ENCODE data around the gene CTDP1.

DNA sequence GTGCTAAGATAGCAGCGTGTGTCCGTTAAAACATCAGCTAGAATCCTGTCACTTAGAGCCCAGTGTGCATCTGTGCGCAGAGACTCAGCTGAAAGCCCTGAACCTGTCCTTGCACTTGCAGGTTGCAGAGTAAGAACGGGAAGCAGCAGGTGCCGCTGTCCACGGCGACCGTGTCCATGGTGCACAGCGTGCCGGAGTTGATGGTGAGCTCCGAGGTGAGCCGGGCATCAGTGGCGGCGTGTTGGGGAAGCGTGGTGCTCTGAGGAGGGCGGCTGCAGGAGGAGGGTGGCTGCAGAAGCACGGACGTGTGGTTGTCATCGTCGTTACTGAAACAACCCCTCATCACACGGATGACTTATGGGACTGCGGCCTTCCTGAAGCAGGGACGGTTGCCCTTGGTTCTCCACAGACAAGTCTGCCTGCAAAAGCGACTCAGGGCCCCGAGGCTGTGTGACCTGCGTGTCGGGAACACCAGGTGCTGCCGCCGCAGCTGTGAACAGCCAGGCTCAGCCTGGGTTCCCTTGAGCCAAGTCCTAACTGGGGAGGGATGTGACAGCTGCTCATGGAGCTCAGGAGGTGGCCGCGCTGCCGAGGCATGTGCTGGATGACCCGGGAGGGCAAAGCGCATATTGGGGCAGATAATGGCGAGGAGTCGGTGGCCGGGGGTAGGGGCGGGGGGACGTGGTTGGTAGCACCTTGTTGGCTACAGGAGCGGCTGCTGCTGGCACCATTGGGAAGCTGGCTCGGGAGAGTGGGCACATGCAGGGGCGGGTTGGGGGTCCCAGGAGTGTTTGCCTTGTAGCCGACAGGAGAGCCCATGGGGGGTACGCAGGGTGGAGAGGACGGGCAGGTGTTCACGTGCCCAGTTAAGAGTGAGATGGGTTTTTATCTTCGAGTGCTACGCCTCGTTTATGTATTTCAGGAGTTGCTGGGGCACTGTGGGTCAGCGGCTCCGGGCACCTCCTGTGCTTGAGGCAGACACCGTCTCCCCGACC is 16.6 kb downstream of the CTDP1 start:
- TF ChIP-seq, protein P1, sequence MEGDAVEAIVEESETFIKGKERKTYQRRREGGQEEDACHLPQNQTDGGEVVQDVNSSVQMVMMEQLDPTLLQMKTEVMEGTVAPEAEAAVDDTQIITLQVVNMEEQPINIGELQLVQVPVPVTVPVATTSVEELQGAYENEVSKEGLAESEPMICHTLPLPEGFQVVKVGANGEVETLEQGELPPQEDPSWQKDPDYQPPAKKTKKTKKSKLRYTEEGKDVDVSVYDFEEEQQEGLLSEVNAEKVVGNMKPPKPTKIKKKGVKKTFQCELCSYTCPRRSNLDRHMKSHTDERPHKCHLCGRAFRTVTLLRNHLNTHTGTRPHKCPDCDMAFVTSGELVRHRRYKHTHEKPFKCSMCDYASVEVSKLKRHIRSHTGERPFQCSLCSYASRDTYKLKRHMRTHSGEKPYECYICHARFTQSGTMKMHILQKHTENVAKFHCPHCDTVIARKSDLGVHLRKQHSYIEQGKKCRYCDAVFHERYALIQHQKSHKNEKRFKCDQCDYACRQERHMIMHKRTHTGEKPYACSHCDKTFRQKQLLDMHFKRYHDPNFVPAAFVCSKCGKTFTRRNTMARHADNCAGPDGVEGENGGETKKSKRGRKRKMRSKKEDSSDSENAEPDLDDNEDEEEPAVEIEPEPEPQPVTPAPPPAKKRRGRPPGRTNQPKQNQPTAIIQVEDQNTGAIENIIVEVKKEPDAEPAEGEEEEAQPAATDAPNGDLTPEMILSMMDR (conservative IDR thresholded peaks at IDR 0.05; ENCODE audit: low read length): no peak
- no peak for TF ChIP-seq EZH2phosphoT487 (IDR thresholded peaks at IDR 0.05; ENCODE audit: borderline replicate concordance)

Data from Loucy (cell line).